ENCODE data around the gene LRCH1. TPM values are rescaled to one million over a fixed set of nuclear protein-coding genes. Genes with fewer than 3 reads are reported as not detected.

The LRCH1 gene
- total RNA-seq, 2 experiments from 2014 or later, result 16.7 to 27.8 TPM

GRCh38 chr13:46605825-46606554, 53.0 kb downstream of the LRCH1 start:
- DNase-seq (ENCODE audit: low spot score), result peak; percentile 61
- BruUV-seq (replicated peaks), result no TSS peak
- ChIA-PET POLR2A (interaction anchor here (1.0 kb wide), 1 partner anchor 14 kb away, joined by 4 read pairs; no protein-coding TSS in a partner anchor), CTCF (ENCODE audit: unreplicated experiment) (interaction anchor here (0.6 kb wide), 1 partner anchor 10 kb away, joined by 3 read pairs; no protein-coding TSS in a partner anchor)
- H3K79me2 ChIP-seq (ENCODE audit: insufficient read depth, low read depth, low read length), result peaks cover 100% of the 10 kb centered on the region
- H3K27ac ChIP-seq (ENCODE audit: low read depth, low read length, poor library complexity, severe bottlenecking), result peak overlapping the region; percentile 11
- intact Hi-C loops (cut with micrococcal nuclease; ENCODE audit: unreplicated experiment), result no loop called here
- H2AFZ ChIP-seq (ENCODE audit: low read length), result no peak overlapping the region
- peaks cover 18% of the 10 kb centered on the region for H4K20me1 ChIP-seq (ENCODE audit: insufficient read depth, low read length)
- H3K4me2 ChIP-seq (ENCODE audit: low read length), result peak overlapping the region; percentile 46
- no peaks in the 10 kb centered on the region for H3K9me3 ChIP-seq (ENCODE audit: low read length)
- peak overlapping the region; percentile 12 for H3K4me3 ChIP-seq (ENCODE audit: low read depth, low read length, poor library complexity, severe bottlenecking)
- TF ChIP-seq EZH2phosphoT487 (IDR thresholded peaks at IDR 0.05; ENCODE audit: borderline replicate concordance, low read depth, low read length), result no peak
- TF ChIP-seq, protein P1, sequence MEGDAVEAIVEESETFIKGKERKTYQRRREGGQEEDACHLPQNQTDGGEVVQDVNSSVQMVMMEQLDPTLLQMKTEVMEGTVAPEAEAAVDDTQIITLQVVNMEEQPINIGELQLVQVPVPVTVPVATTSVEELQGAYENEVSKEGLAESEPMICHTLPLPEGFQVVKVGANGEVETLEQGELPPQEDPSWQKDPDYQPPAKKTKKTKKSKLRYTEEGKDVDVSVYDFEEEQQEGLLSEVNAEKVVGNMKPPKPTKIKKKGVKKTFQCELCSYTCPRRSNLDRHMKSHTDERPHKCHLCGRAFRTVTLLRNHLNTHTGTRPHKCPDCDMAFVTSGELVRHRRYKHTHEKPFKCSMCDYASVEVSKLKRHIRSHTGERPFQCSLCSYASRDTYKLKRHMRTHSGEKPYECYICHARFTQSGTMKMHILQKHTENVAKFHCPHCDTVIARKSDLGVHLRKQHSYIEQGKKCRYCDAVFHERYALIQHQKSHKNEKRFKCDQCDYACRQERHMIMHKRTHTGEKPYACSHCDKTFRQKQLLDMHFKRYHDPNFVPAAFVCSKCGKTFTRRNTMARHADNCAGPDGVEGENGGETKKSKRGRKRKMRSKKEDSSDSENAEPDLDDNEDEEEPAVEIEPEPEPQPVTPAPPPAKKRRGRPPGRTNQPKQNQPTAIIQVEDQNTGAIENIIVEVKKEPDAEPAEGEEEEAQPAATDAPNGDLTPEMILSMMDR (conservative IDR thresholded peaks at IDR 0.05; ENCODE audit: low read length), result no peak
- no peaks in the 10 kb centered on the region for H3K36me3 ChIP-seq (ENCODE audit: insufficient read depth, low read length)
- no peaks in the 10 kb centered on the region for H3K9me2 ChIP-seq (ENCODE audit: insufficient read depth, low read length)
- peaks cover 83% of the 10 kb centered on the region for H3K4me1 ChIP-seq (ENCODE audit: insufficient read depth, low read length, poor library complexity, severe bottlenecking)

- H3K4me2 ChIP-seq (ENCODE audit: low read length), result peak overlapping the region; percentile 46
- no peak for TF ChIP-seq EZH2phosphoT487 (IDR thresholded peaks at IDR 0.05; ENCODE audit: borderline replicate concordance, low read depth, low read length)
- TF ChIP-seq, protein P1 (conservative IDR thresholded peaks at IDR 0.05; ENCODE audit: low read length), result no peak
- no peaks in the 10 kb centered on the region for H3K36me3 ChIP-seq (ENCODE audit: insufficient read depth, low read length)
- peaks cover 73% of the 10 kb centered on the region for H3K4me1 ChIP-seq (ENCODE audit: insufficient read depth, low read length, poor library complexity, severe bottlenecking)
- no peaks in the 10 kb centered on the region for H3K9me2 ChIP-seq (ENCODE audit: insufficient read depth, low read length)
- intact Hi-C loops (cut with micrococcal nuclease; ENCODE audit: unreplicated experiment), result no loop called here
- H3K79me2 ChIP-seq (ENCODE audit: insufficient read depth, low read depth, low read length), result peaks cover 100% of the 10 kb centered on the region
- DNase-seq (ENCODE audit: low spot score), result no peak
- no peak overlapping the region for H2AFZ ChIP-seq (ENCODE audit: low read length)
- H3K9me3 ChIP-seq (ENCODE audit: low read length), result no peaks in the 10 kb centered on the region
- ChIA-PET CTCF (ENCODE audit: unreplicated experiment) (no interaction called here), POLR2A (interaction anchor here (0.6 kb wide), 1 partner anchor 28 kb away, joined by 4 read pairs; no protein-coding TSS in a partner anchor)
- peaks cover 18% of the 10 kb centered on the region for H4K20me1 ChIP-seq (ENCODE audit: insufficient read depth, low read length)
- H3K27ac ChIP-seq (ENCODE audit: low read depth, low read length, poor library complexity, severe bottlenecking), result peak overlapping the region; percentile 11
- H3K4me3 ChIP-seq (ENCODE audit: low read depth, low read length, poor library complexity, severe bottlenecking), result no peak overlapping the region
- BruUV-seq (replicated peaks), result no TSS peak
These were observed 54.0 kb downstream of the LRCH1 start for GRCh38 chr13:46606970-46607369.
